Uterus (tissue), 2 donors: ENCODE data around the gene TACR2.

ENCODE experiments used
- CTCF ChIP-seq, 4 experiments: fragments of 200-600 bp in 2 of 4; fragments of 450-650 bp in 2 of 4; sonication (generic) in 2 of 4; IDR thresholded peaks; one replicate each; pipeline ENCODE4 v1.5.1; 2016 to 2019; ENCODE audit warnings: antibody characterized with exemption in 4 of 4, mild to moderate bottlenecking in 2 of 4, moderate library complexity in 1 of 4
- POLR2A ChIP-seq, 2 donors: fragments of 450-650 bp; IDR thresholded peaks; one replicate each; pipeline ENCODE4 v1.6.1; 2016; ENCODE audit warnings: antibody characterized with exemption in 2 of 2, mild to moderate bottlenecking in 1 of 2, moderate library complexity in 1 of 2

DNA sequence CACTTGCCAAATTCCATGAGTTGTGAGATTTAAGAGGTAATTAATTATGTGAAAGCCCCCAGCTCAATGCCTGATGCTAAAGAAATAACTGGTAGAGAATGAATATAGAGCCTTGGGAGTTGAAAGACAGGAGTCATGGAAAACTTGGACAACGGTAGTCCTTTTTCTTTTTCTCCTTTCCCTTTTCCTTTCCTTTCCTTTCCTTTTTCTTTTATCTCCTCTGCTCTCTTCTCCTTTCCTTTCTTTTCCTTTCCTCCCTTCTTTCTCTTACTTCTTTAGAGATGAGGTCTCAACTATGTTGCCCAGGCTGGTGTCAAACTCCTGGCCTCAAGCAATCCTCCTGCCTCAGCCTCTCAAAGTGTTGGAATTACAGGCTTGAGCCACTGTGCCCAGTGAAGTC is 26.6 kb upstream of the TACR2 start:
- no peak for TF ChIP-seq CTCF (IDR thresholded peaks at IDR 0.05)
- TF ChIP-seq POLR2A (IDR thresholded peaks at IDR 0.05) = no peak
